IMR-90 (cell line): Measurements from ENCODE around the gene HOXB2. TPM values are rescaled to one million over a fixed set of nuclear protein-coding genes. Genes with fewer than 3 reads are reported as not detected.

Experiments
- ATAC-seq: fragments of 200-7000 bp; cut with Tn5 transposase; 2 replicates; pipeline ENCODE4 v1.9.1; 2020; ENCODE audit warnings: low read depth, mild to moderate bottlenecking, moderate library complexity
- BruUV-seq: library from RNA; stranded (reverse); fragments of 400-500 nt; replicated peaks from 2 replicates; lab custom pipeline; 2021; lab: Mats Ljungman, UMichigan
- CTCF ChIA-PET: fragments of 300-600 bp; formaldehyde crosslinking; extraction: SDS; loops from one replicate; lab custom pipeline; 2021; ENCODE audit warnings: antibody characterized with exemption; lab: Yijun Ruan, JAX
- POLR2A ChIA-PET: fragments of 300-600 bp; sonication (Branson Sonifier 250); formaldehyde crosslinking; loops from one replicate; lab custom pipeline; 2022; ENCODE audit warnings: antibody characterized with exemption; ENCODE audit not compliant: unreplicated experiment; lab: Charles Lee
- DNase-seq: peaks from one replicate; pipeline ENCODE4 v3.0.0; 2013
- H2AFZ ChIP-seq: replicated peaks from 2 replicates; pipeline ENCODE3; 2013; ENCODE audit warnings: low read length, mild to moderate bottlenecking; ENCODE audit not compliant: poor library complexity
- H2AK5ac ChIP-seq: 2 replicates; pipeline ENCODE4 v1.6.1; 2013; ENCODE audit warnings: low read depth, low read length, inconsistent platforms
- H2AK9ac ChIP-seq: replicated peaks from 2 replicates; pipeline ENCODE3; 2013; ENCODE audit warnings: mild to moderate bottlenecking, low read depth, low read length, moderate library complexity; ENCODE audit not compliant: poor library complexity
- H2BK120ac ChIP-seq: 2 replicates; pipeline ENCODE4 v1.6.1; 2013; ENCODE audit warnings: low read depth, low read length, inconsistent platforms
- H2BK15ac ChIP-seq: 3 replicates; pipeline ENCODE4 v1.6.1; 2013; ENCODE audit warnings: low read depth, low read length, inconsistent platforms
- H2BK20ac ChIP-seq: 2 replicates; pipeline ENCODE4 v1.6.1; 2013; ENCODE audit warnings: low read depth, mild to moderate bottlenecking, inconsistent platforms, low read length, moderate library complexity
- H2BK5ac ChIP-seq: 2 replicates; pipeline ENCODE4 v1.6.1; 2013; ENCODE audit warnings: mild to moderate bottlenecking, low read depth, low read length, inconsistent platforms; ENCODE audit not compliant: poor library complexity, severe bottlenecking
- H3K14ac ChIP-seq: replicated peaks from 2 replicates; pipeline ENCODE4 v1.6.1; 2013; ENCODE audit warnings: low read depth, low read length, inconsistent platforms
- H3K18ac ChIP-seq: 2 replicates; pipeline ENCODE4 v1.6.1; 2013; ENCODE audit warnings: low read depth, low read length, control low read depth
- H3K23ac ChIP-seq: 2 replicates; pipeline ENCODE4 v1.6.1; 2013; ENCODE audit warnings: low read depth, low read length, inconsistent platforms
- H3K27ac ChIP-seq: 2 replicates; pipeline ENCODE4 v1.5.1; 2013; ENCODE audit warnings: mild to moderate bottlenecking, control low read depth, low read length; ENCODE audit not compliant: insufficient read depth
- H3K27me3 ChIP-seq: 2 replicates; pipeline ENCODE4 v1.6.1; 2013; ENCODE audit warnings: low read length; ENCODE audit not compliant: control insufficient read depth, insufficient read depth
- H3K36me3 ChIP-seq: 2 replicates; pipeline ENCODE4 v1.6.1; 2013; ENCODE audit warnings: low read length, mixed read lengths; ENCODE audit not compliant: control insufficient read depth, insufficient read depth
- H3K4ac ChIP-seq: 2 replicates; pipeline ENCODE4 v1.6.1; 2013; ENCODE audit warnings: low read depth, low read length, inconsistent platforms
- H3K4me1 ChIP-seq: 2 replicates; pipeline ENCODE4 v1.6.1; 2013; ENCODE audit warnings: low read length, mixed read lengths; ENCODE audit not compliant: control insufficient read depth, insufficient read depth
- H3K4me2 ChIP-seq: 2 replicates; pipeline ENCODE4 v1.6.1; 2013; ENCODE audit warnings: low read depth, mild to moderate bottlenecking, control low read depth, low read length, moderate library complexity
- H3K4me3 ChIP-seq: 2 replicates; pipeline ENCODE4 v1.5.1; 2013; ENCODE audit warnings: low read depth, mild to moderate bottlenecking, control low read depth, low read length, moderate library complexity; ENCODE audit not compliant: insufficient read depth
- H3K56ac ChIP-seq: 2 replicates; pipeline ENCODE4 v1.6.1; 2013; ENCODE audit warnings: low read length, inconsistent platforms; ENCODE audit not compliant: insufficient read depth; ENCODE audit errors: extremely low read depth
- H3K79me1 ChIP-seq, 2 experiments: 2 replicates each; pipeline ENCODE4 v1.6.1; 2013; ENCODE audit warnings: low read length in 2 of 2, inconsistent platforms in 1 of 2, low read depth in 1 of 2
- H3K9ac ChIP-seq: 2 replicates; pipeline ENCODE4 v1.6.1; 2013; ENCODE audit warnings: low read depth, low read length, control low read depth
- H3K9me1 ChIP-seq: 2 replicates; pipeline ENCODE4 v1.6.1; 2013; ENCODE audit warnings: low read length, inconsistent platforms; ENCODE audit not compliant: insufficient read depth
- H3K9me3 ChIP-seq: 2 replicates; pipeline ENCODE4 v1.6.1; 2013; ENCODE audit warnings: low read length; ENCODE audit not compliant: control insufficient read depth, insufficient read depth
- H4K20me1 ChIP-seq: 2 replicates; pipeline ENCODE4 v1.6.1; 2013; ENCODE audit warnings: low read length, inconsistent platforms; ENCODE audit not compliant: insufficient read depth
- H4K5ac ChIP-seq: 2 replicates; pipeline ENCODE4 v1.6.1; 2013; ENCODE audit warnings: mild to moderate bottlenecking, low read depth, low read length, control low read depth
- H4K8ac ChIP-seq, 2 experiments: 2 replicates each; pipeline ENCODE4 v1.6.1; 2013; ENCODE audit warnings: low read depth in 2 of 2, low read length in 2 of 2, control low read depth in 1 of 2, inconsistent platforms in 1 of 2
- H4K91ac ChIP-seq: 2 replicates; pipeline ENCODE4 v1.6.1; 2013; ENCODE audit warnings: low read depth, low read length, inconsistent platforms; ENCODE audit not compliant: insufficient read depth
- CEBPB ChIP-seq: IDR thresholded peaks from 2 replicates; pipeline ENCODE4 v1.6.1; 2012; ENCODE audit warnings: low read depth, low read length, improper control_type of control experiment
- FOS ChIP-seq: fragments of 150-350 bp; IDR thresholded peaks from 2 replicates; pipeline ENCODE4 v1.6.1; 2016; ENCODE audit warnings: low read depth, low read length
- MAFK ChIP-seq: IDR thresholded peaks from 2 replicates; pipeline ENCODE4 v1.6.1; 2012; ENCODE audit warnings: low read depth, low read length, improper control_type of control experiment
- MAZ ChIP-seq: IDR thresholded peaks from 2 replicates; pipeline ENCODE4 v1.6.1; 2012; ENCODE audit warnings: low read depth, mild to moderate bottlenecking, low read length, improper control_type of control experiment, moderate library complexity, borderline replicate concordance
- RAD21 ChIP-seq: IDR thresholded peaks from 2 replicates; pipeline ENCODE4 v1.6.1; 2012; ENCODE audit warnings: low read length, improper control_type of control experiment
- RCOR1 ChIP-seq: IDR thresholded peaks from 2 replicates; pipeline ENCODE4 v1.6.1; 2012; ENCODE audit warnings: mild to moderate bottlenecking, low read length, improper control_type of control experiment; ENCODE audit not compliant: insufficient replicate concordance
- RFX5 ChIP-seq: IDR thresholded peaks from 2 replicates; pipeline ENCODE4 v1.8.0; 2012; ENCODE audit warnings: low read depth, mild to moderate bottlenecking, low read length, moderate library complexity
- WGBS, 2 experiments: methylation state at CpG; one replicate each; pipeline versions ENCODE4 v1.1.5 to v1.1.7; 2013; ENCODE audit warnings: missing lambda C conversion rate in 2 of 2; ENCODE audit not compliant: insufficient read length in 1 of 2; ENCODE audit errors: extremely low coverage in 2 of 2; 5-methylcytosine and 5-hydroxymethylcytosine counted together
- dilution Hi-C: fragments of 300-500 bp; cut with HindIII; formaldehyde crosslinking; loops from one replicate; pipeline ENCODE4 v1.14.3; 2018; ENCODE audit warnings: low sequenced_read_pairs; ENCODE audit not compliant: unreplicated experiment
- in situ Hi-C: fragments of 300-500 bp; cut with MboI; formaldehyde crosslinking; loops from 3 replicates; pipeline ENCODE4 v1.14.3; 2019; ENCODE audit warnings: low sequenced_read_pairs, inconsistent platforms, mixed read lengths
- intact Hi-C: fragments of 100-400 bp; cut with micrococcal nuclease; formaldehyde crosslinking; loops from 2 replicates; pipeline ENCODE4 v1.10.0; 2022
- polyA plus RNA-seq, 3 experiments: library from polyadenylated mRNA; depleted of rRNA; stranded (reverse); fragments of >200 nt; gene quantifications; 2 replicates each; pipeline ENCODE4 v1.2.3, GENCODE V29; 2012; ENCODE audit warnings: low replicate concordance in 1 of 3
- total RNA-seq: library from RNA; depleted of rRNA; stranded (reverse); fragments of >200 nt; gene quantifications from 2 replicates; pipeline ENCODE4 v1.2.3, GENCODE V29; 2012
- TF ChIP-seq, protein P1 (sequence below): conservative IDR thresholded peaks from 2 replicates; pipeline ENCODE4 v1.5.1; 2012; ENCODE audit warnings: mild to moderate bottlenecking, low read depth, low read length, improper control_type of control experiment
- TF ChIP-seq, protein P2 (sequence below): fragments of 150-350 bp; IDR thresholded peaks from 2 replicates; pipeline ENCODE4 v1.6.1; 2017; ENCODE audit warnings: mild to moderate bottlenecking, antibody characterized with exemption, low read length, low read depth

Gene HOXB2
- total and polyA plus RNA-seq, 2 of the 4 experiments (the other 2 are of a cell fraction): 2.7 to 29.9 TPM

DNA sequence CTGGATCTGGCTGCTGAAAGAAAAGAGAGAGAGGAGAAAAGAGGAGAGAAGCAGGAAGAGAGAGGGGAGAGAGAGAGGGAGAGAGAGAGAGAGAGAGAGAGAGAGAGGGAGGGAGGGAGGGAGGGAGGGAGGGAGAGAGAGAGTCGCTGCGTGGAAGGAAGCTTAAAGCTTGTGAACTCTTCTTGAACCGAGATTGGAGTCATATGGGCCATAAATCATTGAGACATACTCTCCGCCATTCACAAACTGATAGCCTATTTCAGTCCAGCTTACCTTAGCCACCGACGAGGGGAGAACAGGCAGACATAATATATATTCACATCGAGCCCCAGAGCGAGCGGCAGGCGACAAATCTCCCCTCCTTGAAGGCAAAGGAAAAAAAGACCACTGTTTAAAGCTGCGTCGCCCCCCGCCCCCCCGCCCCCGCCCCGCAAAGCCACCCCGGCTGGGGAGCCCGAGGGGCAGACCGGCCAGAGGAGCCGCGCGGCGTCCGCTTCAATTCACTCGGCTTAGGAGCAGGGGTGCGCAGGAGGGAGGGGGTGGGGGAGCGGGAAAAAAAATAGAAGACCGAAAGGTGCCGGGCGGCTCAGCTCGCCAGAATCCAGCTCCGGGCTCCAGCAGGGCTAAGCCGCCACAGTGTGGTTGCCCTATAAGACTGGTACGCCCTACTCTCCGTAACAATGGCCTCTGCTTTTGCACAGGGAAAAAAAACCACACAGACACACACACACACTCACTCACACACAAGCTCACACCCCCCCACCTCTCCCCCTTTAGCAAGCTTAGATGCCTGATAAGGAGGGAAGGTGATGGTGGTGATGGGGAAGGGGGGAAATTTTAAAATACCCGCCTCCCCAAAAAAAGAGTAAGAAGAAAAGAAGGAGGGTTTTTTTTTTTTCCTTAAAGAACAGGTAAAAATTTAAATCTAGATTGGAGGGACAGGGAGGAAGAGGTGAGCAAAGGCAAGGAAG lies 10.6 kb upstream of the HOXB2 start:
- WGBS, 2 experiments: no CpG with 5 or more reads among the region's 36 CpGs
- Histone ChIP-seq H3K27ac (peak overlapping the region; percentile 93), H3K27me3 (no peaks in the 10 kb centered on the region), H4K8ac (peak overlapping the region; percentile 62 to 87), H2AK9ac (peak overlapping the region; percentile 66), H3K18ac (peak overlapping the region; percentile 86), H3K9me1 (no peaks in the 10 kb centered on the region), H2AFZ (peak overlapping the region; percentile 59), H4K91ac (peak overlapping the region; percentile 95), H3K9ac (peak overlapping the region; percentile 95), H2BK15ac (0 out of 3 replicates have a peak overlapping the region, but pooled peaks have one; percentile 53), H3K4me1 (peaks cover 56% of the 10 kb centered on the region), H3K4me3 (peak overlapping the region; percentile 48), H4K5ac (peak overlapping the region; percentile 85), H3K9me3 (no peaks in the 10 kb centered on the region), H2AK5ac (peak overlapping the region; percentile 74), H4K20me1 (peaks cover 8% of the 10 kb centered on the region), H3K79me1 (no peaks in the 10 kb centered on the region; a peak in 1 of 4 replicates), H2BK120ac (peak overlapping the region; percentile 94), H3K56ac (peak overlapping the region; percentile 90), H2BK20ac (peak overlapping the region; percentile 58; the same call in 1 of the 2 replicates), H3K14ac (peak overlapping the region; percentile 98), H3K4ac (peak overlapping the region; percentile 98), H3K36me3 (peaks cover 32% of the 10 kb centered on the region; the same call in 1 of the 2 replicates), H3K23ac (peak overlapping the region; percentile 99), H3K4me2 (peak overlapping the region; percentile 92), H2BK5ac (peak overlapping the region; percentile 96)
- TF ChIP-seq RCOR1 (no peak), FOS (no peak), CEBPB (0 out of 2 replicates have a peak, but pooled peaks have one; percentile 6), MAFK (no peak), RFX5 (no peak), RAD21 (no peak; the same call in 1 of the 2 replicates), MAZ (peak; percentile 95)
- TF ChIP-seq, protein P1, sequence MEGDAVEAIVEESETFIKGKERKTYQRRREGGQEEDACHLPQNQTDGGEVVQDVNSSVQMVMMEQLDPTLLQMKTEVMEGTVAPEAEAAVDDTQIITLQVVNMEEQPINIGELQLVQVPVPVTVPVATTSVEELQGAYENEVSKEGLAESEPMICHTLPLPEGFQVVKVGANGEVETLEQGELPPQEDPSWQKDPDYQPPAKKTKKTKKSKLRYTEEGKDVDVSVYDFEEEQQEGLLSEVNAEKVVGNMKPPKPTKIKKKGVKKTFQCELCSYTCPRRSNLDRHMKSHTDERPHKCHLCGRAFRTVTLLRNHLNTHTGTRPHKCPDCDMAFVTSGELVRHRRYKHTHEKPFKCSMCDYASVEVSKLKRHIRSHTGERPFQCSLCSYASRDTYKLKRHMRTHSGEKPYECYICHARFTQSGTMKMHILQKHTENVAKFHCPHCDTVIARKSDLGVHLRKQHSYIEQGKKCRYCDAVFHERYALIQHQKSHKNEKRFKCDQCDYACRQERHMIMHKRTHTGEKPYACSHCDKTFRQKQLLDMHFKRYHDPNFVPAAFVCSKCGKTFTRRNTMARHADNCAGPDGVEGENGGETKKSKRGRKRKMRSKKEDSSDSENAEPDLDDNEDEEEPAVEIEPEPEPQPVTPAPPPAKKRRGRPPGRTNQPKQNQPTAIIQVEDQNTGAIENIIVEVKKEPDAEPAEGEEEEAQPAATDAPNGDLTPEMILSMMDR: 0 out of 2 replicates have a peak, but pooled peaks have one; percentile 4
- TF ChIP-seq, protein P2, sequence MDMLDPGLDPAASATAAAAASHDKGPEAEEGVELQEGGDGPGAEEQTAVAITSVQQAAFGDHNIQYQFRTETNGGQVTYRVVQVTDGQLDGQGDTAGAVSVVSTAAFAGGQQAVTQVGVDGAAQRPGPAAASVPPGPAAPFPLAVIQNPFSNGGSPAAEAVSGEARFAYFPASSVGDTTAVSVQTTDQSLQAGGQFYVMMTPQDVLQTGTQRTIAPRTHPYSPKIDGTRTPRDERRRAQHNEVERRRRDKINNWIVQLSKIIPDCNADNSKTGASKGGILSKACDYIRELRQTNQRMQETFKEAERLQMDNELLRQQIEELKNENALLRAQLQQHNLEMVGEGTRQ: peak; percentile 66; the same call in 1 of the 2 replicates
- peak; percentile 99 for DNase-seq
- dilution Hi-C loops (no loop called here), intact Hi-C loops (loop anchor here (2.0 kb wide), 1 partner anchor 19 kb away; no protein-coding TSS in a partner anchor), in situ Hi-C loops (no loop called here)
- ATAC-seq: peak; percentile 22
- BruUV-seq: no TSS peak
- ChIA-PET POLR2A (interaction anchor here (0.5 to 1.7 kb wide), 9 partner anchors 9 to 74 kb away, joined by 3 to 8 read pairs (median 4); partner anchors contain the start of gene HOXB3), CTCF (interaction anchor here (0.7 to 0.9 kb wide), 2 partner anchors 63 to 203 kb away, joined by 3 to 4 read pairs; no protein-coding TSS in a partner anchor)
